G401.6 (cell line): ENCODE data around the gene ZNF396.

ENCODE experiments used
- FAIRE-seq: peaks from 2 replicates; lab custom pipeline; 2012; peaks lifted over from hg19 to GRCh38; lab: Jason Lieb, UNC

The ZNF396 gene

DNA sequence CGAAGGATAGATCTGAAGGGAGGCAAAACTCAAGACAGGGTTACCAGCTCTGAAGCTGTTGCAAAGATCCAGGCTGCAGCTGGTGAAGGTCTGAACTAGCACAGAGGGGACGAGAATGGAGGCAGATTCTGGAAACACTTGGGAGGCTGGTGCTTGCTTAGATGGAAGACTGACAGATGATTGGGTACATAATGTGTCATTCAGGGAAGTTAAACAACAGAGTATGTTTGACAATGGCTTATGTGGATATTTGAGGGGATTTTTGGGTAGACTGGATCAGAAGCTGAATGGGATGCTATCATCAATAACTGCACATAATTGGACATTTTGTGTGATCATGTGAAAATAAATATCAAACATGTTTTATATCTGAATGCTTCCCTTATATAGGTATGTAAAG, 2.3 kb upstream of the ZNF396 start:
- FAIRE-seq: no peak

- FAIRE-seq: no peak
Observed at GRCh38 chr18:35378574-35378896, 1.4 kb upstream of the ZNF396 start.

GRCh38 chr18:35377875-35378573, 887 bp upstream of the ZNF396 start:
- no peak for FAIRE-seq

GRCh38 chr18:35376393-35376741, 770 bp downstream of the ZNF396 start:
- FAIRE-seq: no peak

DNA sequence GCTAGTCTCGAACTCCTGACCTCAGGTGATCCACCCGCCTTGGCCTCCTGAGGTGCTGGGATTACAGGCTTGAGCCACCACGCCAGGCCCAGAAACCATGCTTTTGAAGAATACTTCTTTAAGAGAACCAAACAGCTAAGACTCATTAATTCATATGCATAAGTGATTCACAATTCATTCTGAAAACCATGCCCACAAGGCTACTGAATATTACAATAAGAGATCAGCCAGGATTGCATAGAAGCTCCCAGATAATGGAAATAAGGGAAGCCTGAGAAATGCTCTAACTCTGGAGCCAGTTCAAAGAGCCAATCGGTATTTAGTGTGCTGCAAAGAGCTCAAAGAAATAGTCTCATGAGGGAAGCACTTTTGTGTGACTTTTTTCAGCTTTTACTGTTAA, 2.4 kb downstream of the ZNF396 start:
- FAIRE-seq: no peak

DNA sequence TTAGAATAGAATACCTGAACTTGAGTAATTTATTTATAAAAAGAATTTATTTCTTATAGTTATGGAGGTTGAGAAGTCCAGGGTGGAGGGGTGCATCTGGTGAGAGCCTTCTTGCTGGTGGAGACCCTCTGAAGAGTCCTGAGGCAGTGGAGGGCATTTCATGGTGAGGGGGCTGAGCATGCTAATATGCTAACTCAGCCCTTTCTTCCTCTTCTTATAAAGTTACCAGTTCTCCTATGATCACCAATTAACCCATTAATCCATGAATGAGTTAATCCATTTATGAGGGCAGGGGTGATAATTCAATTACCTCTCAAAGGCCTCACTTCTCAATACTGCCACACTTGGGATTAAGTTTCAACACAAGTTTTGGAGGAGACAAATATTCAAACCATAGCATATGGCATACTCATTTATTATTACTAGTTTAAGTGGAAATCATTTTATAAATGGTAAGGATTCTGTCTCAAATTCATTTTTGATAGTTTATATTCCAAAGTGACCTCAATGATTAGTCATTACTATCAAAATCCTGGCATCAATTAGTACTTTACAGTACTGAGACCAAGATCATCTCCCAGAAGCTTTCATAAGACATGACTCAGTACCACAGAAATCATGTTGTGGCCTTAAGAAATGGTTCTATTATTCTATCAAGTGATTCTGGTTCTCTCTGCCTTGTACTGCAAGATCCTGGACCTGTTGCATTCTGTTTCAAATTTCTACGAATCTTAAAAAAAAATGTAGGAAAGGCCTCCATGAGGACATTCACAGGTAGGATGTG, 5.5 kb downstream of the ZNF396 start:
- FAIRE-seq: no peak

GRCh38 chr18:35369126-35369525, 8.0 kb downstream of the ZNF396 start:
- FAIRE-seq: no peak

GRCh38 chr18:35368595-35368994, 8.5 kb downstream of the ZNF396 start:
- no peak for FAIRE-seq

DNA sequence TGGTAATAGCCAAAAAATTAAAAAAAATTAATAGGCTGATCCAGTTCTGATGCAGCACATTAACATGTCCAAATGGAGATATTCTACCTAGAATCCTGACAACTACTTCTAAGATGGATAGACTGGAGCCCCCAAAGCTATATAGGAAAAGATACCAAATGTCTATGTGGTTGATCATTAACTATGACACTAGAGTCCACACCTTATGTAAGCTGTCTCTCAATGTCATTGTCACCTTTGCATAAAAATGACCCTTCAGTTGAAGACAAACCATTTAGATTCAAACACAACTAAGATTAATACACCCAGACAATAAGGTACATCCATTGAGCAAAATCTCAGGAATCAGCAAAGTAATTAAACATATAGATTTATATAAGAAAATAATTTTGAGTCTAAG, 14.6 kb downstream of the ZNF396 start:
- FAIRE-seq: no peak

GRCh38 chr18:35361570-35362321, 15.4 kb downstream of the ZNF396 start:
- FAIRE-seq: no peak

DNA sequence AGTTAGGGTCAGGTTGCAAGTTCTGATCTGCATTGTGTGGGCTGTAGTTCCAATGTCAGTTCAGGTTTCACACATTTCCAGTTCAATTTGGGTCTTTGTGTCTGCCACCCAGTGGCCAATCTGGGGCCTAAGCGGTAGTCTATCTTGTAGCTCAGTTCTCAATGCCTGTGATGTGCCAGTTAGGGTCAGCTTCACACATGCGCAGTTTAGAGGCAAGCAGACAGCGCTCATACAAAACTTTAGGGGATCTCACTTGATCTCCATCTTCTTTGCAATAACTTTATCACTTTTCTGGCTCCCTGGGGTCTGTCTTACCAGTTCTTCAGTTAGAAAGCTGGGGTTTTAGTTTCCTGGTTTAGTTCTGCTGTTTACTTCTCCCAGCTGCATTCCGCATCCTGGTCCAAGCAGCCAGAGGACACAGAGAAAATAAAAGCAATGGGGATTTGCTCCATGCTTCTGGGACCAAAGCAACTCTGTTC, 22.0 kb downstream of the ZNF396 start:
- FAIRE-seq: no peak

- no peak for FAIRE-seq
Observed at GRCh38 chr18:35352778-35353177, 24.4 kb downstream of the ZNF396 start.

GRCh38 chr18:35352283-35352682, 24.9 kb downstream of the ZNF396 start:
- no peak for FAIRE-seq

- FAIRE-seq: no peak
Observed at GRCh38 chr18:35348001-35348400, 29.1 kb downstream of the ZNF396 start.

GRCh38 chr18:35345950-35346349, 31.2 kb downstream of the ZNF396 start:
- no peak for FAIRE-seq

GRCh38 chr18:35345460-35345921, 31.6 kb downstream of the ZNF396 start:
- no peak for FAIRE-seq

DNA sequence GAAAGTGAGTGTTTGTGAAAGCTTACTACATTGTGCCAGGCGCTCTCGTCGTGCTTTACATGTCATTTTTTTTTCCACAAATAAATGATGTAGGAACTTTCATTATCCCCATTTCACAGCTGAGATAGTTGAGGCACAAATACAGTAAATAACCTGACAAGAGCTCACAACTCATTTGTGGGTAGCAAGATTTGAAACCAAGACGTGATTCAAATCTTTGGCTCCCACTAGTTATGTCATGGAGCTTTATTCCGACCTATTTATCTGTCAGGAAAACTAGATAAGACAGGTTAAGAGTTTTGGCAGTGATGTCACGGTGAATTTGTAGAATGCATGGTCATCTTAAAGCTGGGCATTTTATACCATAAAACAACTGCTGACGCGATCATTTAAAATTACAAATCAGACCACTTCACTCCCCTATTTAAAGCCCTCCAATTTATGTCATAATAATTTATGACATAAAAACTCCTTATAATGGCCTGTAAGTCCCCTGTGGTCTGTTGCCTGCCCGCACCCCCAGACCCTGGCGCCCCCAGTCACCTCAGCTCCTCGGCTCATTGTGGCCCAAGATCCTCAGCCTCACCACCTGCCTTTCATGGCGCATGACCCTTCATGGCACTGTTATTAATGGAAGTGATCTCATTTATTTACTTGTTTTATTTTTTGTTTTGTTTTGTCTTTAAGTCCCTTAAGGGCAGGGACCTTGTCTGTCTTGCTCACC, 32.2 kb downstream of the ZNF396 start:
- FAIRE-seq: no peak

GRCh38 chr18:35343936-35344735, 33.0 kb downstream of the ZNF396 start, which contains the start of gene ZNF24:
TSS of gene ZNF24 (minus strand) at chr18:35344420. CDS start at chr18:35340650, 3,770 bp downstream.
- peak; percentile 83 for FAIRE-seq

DNA sequence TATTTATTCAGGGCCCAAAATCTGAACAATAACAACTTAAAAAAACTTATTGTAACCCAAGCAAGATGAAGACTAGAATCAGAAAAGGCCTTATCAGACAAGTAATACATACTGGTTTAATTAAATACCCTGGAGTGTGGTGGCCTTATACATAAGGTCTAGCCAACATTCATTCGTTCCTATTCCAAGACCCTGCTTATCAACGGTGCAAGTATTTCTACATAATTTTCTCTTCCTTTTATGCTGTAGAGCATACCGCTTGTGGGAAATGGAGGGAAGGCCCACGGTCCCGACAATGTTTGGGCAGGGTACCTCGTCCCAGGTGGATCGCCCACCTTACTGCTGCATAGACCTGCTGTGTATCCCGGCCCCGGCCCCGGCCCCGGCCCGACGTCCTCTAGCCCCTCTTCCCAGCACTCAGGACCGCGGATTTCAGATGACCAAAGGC, 33.6 kb downstream of the ZNF396 start:
- no peak for FAIRE-seq

- no peak for FAIRE-seq
Observed at GRCh38 chr18:35337286-35337685, 39.9 kb downstream of the ZNF396 start.

DNA sequence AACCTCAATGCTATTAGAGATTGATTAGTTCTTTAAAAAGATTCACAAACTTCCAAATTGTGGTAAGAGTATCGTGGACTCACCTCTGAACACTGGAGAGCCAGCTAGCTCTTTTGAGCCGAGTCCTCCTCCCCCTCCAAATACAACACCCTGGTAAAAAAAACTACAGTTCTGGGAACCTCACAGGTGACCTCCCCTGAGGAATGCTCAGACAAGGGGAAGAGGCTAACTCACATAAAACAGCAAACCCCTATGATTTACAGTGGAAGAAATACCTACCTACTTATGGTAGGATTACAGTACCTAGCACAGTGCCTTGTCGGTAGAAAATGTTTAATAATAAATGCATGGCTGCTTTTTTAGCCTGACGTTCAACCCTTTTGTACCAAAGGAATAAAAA, 41.3 kb downstream of the ZNF396 start:
- FAIRE-seq: no peak
